OCI-LY1 (cell line): ENCODE data around the gene NUDT13.
"Not testable (repeated sequence)": the region's sequence is repeated elsewhere in the genome, so short reads cannot be mapped to it uniquely, and the experiment has no call there.

Source experiments
- H2AFZ ChIP-seq: fragments of 200-600 bp; sonication (generic), shearing (Covaris generic); 2 replicates; pipeline ENCODE4 v1.6.0; 2014; ENCODE audit warnings: antibody characterized with exemption, mild to moderate bottlenecking, low read length
- H3F3A ChIP-seq: fragments of 200-600 bp; sonication (generic), shearing (Covaris generic); 2 replicates; pipeline ENCODE4 v1.6.0; 2014; ENCODE audit warnings: mild to moderate bottlenecking, antibody characterized with exemption, low read length, moderate library complexity; ENCODE audit not compliant: insufficient read depth
- H3K27ac ChIP-seq: fragments of 200-600 bp; sonication (generic); 2 replicates; pipeline ENCODE4 v1.5.1; 2014; ENCODE audit warnings: low read length, mixed run types, mild to moderate bottlenecking, low read depth; ENCODE audit not compliant: poor library complexity, severe bottlenecking
- H3K27me3 ChIP-seq: fragments of 200-600 bp; sonication (generic); 2 replicates; pipeline ENCODE4 v1.6.0; 2014; ENCODE audit warnings: antibody characterized with exemption, mild to moderate bottlenecking, low read length, moderate library complexity; ENCODE audit not compliant: insufficient read depth
- H3K36me3 ChIP-seq: fragments of 200-600 bp; sonication (generic); 2 replicates; pipeline ENCODE4 v1.6.1; 2014; ENCODE audit warnings: mild to moderate bottlenecking, antibody characterized with exemption, low read length, moderate library complexity, mixed read lengths; ENCODE audit not compliant: insufficient read depth
- H3K4me1 ChIP-seq: fragments of 200-600 bp; sonication (generic); 2 replicates; pipeline ENCODE4 v1.5.1; 2014; ENCODE audit warnings: mild to moderate bottlenecking, low read length, moderate library complexity; ENCODE audit not compliant: insufficient read depth, severe bottlenecking
- H3K4me2 ChIP-seq: fragments of 200-600 bp; sonication (generic), shearing (Covaris generic); 2 replicates; pipeline ENCODE4 v1.6.1; 2014; ENCODE audit warnings: low read length
- H3K4me3 ChIP-seq: fragments of 200-600 bp; sonication (generic); 2 replicates; pipeline ENCODE4 v1.5.1; 2014; ENCODE audit warnings: low read length, low read depth, mild to moderate bottlenecking, mixed read lengths; ENCODE audit not compliant: poor library complexity, severe bottlenecking
- H3K79me2 ChIP-seq: fragments of 200-600 bp; shearing (Covaris generic); 2 replicates; pipeline ENCODE4 v1.6.1; 2016; ENCODE audit warnings: mixed run types, low read length, mixed read lengths; ENCODE audit not compliant: insufficient read depth
- H3K9ac ChIP-seq: fragments of 200-600 bp; sonication (generic), shearing (Covaris generic); 2 replicates; pipeline ENCODE4 v1.6.1; 2014; ENCODE audit warnings: mild to moderate bottlenecking, low read length, mixed read lengths
- H3K9me2 ChIP-seq: fragments of 200-600 bp; sonication (generic), shearing (Covaris generic); 2 replicates; pipeline ENCODE4 v1.6.1; 2014; ENCODE audit warnings: low read depth, mild to moderate bottlenecking, low read length, mixed read lengths
- H3K9me3 ChIP-seq: fragments of 200-600 bp; shearing (Covaris generic); 2 replicates; pipeline ENCODE4 v1.6.1; 2014; ENCODE audit warnings: low read length, mixed read lengths
- H4K20me1 ChIP-seq: fragments of 200-600 bp; sonication (generic), shearing (Covaris generic); 2 replicates; pipeline ENCODE4 v1.6.0; 2016; ENCODE audit warnings: mild to moderate bottlenecking, low read length; ENCODE audit not compliant: insufficient read depth
- EZH2 ChIP-seq: fragments of 200-600 bp; sonication (generic), shearing (Covaris generic); IDR thresholded peaks from 2 replicates; pipeline ENCODE4 v1.8.0; 2017; ENCODE audit warnings: borderline replicate concordance, mixed run types, mild to moderate bottlenecking, antibody characterized with exemption, low read length, moderate library complexity, mixed read lengths
- TF ChIP-seq, protein P1 (sequence below): fragments of 200-600 bp; sonication (generic), shearing (Covaris generic); IDR thresholded peaks from 2 replicates; pipeline ENCODE4 v1.5.1; 2017; ENCODE audit warnings: mild to moderate bottlenecking, antibody characterized with exemption, low read length, moderate library complexity, mixed read lengths

The NUDT13 gene

DNA sequence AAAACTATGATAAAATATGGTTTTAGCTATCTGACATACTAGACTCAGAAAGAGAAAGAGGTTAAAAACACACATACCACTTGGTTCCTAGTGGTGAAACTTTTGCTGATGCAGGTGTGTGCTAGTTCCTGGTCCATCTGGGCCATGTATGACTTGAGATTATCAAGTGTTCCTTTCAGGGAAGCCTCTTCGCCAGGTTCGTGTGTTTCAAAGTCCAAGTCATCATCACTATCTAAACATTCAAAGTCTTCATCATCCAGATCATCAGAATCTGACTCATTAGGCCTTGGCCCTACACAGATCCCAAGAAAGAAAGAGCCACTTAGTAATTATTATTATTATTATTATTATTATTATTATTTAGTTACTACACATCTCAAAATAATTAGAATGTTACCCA, 26.4 kb downstream of the NUDT13 start:
- Histone ChIP-seq H3F3A (no peaks in the 10 kb centered on the region), H2AFZ (no peak overlapping the region), H3K4me2 (no peak overlapping the region), H3K9ac (no peak overlapping the region), H3K36me3 (peaks cover 83% of the 10 kb centered on the region), H3K27ac (no peak overlapping the region), H3K79me2 (no peaks in the 10 kb centered on the region), H3K9me2 (no peaks in the 10 kb centered on the region), H3K27me3 (no peaks in the 10 kb centered on the region), H3K4me3 (no peak overlapping the region), H3K4me1 (no peaks in the 10 kb centered on the region), H3K9me3 (no peaks in the 10 kb centered on the region), H4K20me1 (no peaks in the 10 kb centered on the region)
- TF ChIP-seq, protein P1, sequence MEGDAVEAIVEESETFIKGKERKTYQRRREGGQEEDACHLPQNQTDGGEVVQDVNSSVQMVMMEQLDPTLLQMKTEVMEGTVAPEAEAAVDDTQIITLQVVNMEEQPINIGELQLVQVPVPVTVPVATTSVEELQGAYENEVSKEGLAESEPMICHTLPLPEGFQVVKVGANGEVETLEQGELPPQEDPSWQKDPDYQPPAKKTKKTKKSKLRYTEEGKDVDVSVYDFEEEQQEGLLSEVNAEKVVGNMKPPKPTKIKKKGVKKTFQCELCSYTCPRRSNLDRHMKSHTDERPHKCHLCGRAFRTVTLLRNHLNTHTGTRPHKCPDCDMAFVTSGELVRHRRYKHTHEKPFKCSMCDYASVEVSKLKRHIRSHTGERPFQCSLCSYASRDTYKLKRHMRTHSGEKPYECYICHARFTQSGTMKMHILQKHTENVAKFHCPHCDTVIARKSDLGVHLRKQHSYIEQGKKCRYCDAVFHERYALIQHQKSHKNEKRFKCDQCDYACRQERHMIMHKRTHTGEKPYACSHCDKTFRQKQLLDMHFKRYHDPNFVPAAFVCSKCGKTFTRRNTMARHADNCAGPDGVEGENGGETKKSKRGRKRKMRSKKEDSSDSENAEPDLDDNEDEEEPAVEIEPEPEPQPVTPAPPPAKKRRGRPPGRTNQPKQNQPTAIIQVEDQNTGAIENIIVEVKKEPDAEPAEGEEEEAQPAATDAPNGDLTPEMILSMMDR = no peak
- TF ChIP-seq EZH2 = no peak

DNA sequence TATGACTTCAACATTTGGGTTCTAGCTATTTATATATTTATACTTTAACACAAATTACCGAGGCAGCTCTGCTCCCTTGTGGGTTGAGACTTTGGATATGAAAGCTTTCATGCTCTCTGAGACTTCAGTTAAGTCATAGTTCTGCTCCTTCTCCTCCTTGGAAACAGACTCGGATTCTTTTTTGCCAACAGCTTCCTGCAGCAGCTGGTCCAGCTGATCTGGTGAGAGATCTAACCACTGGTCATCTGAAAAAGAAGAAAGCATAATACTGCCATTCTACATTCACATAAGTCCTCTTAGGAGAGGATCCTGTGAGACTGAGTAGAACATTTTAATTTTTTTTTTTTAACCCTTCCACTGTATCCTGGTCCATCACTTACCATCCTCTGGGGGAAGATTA, 29.0 kb downstream of the NUDT13 start:
- no peaks in the 10 kb centered on the region for H3K27me3 ChIP-seq
- H3K36me3 ChIP-seq = peaks cover 79% of the 10 kb centered on the region
- no peaks in the 10 kb centered on the region for H3K9me2 ChIP-seq

DNA sequence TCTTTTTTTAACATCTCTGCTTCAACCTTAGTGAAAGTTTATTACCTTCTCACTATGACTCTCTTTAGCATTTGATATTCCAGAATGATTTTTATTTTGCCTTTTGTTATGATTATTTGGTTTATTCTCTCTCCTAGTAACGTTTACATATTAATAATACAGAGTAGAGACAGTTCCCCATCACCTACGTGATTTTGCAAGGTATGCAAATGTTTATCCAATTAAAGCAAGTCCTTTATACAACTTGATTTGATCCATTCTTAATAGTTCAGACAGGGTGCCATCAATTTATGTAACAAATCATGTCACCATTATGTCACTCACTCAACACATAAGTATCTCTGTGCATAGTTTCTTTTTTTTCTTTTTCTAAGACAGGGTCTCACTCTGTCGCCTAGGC, 31.3 kb downstream of the NUDT13 start:
- H3K27me3 ChIP-seq = no peaks in the 10 kb centered on the region
- H3K4me1 ChIP-seq = no peaks in the 10 kb centered on the region
- no peaks in the 10 kb centered on the region for H3K9me2 ChIP-seq
- no peak overlapping the region for H2AFZ ChIP-seq
- no peak overlapping the region for H3K27ac ChIP-seq
- H3K36me3 ChIP-seq = peaks cover 68% of the 10 kb centered on the region
- H3K79me2 ChIP-seq = no peaks in the 10 kb centered on the region
- H3K4me2 ChIP-seq = no peak overlapping the region
- no peaks in the 10 kb centered on the region for H3F3A ChIP-seq
- no peaks in the 10 kb centered on the region for H4K20me1 ChIP-seq
- H3K9me3 ChIP-seq = no peaks in the 10 kb centered on the region
- no peak overlapping the region for H3K9ac ChIP-seq
- TF ChIP-seq, protein P1 = no peak
- TF ChIP-seq EZH2 = no peak
- H3K4me3 ChIP-seq = no peak overlapping the region

More for the DNA sequence above, 29.0 kb downstream of the NUDT13 start:
- H3K4me3 ChIP-seq = no peak overlapping the region
- no peak for TF ChIP-seq EZH2
- TF ChIP-seq, protein P1 = no peak
- H2AFZ ChIP-seq = no peak overlapping the region
- H3K9ac ChIP-seq = no peak overlapping the region
- H3K4me2 ChIP-seq = no peak overlapping the region
- no peaks in the 10 kb centered on the region for H3K79me2 ChIP-seq
- no peaks in the 10 kb centered on the region for H3F3A ChIP-seq
- H4K20me1 ChIP-seq = no peaks in the 10 kb centered on the region
- H3K9me3 ChIP-seq = no peaks in the 10 kb centered on the region
- H3K4me1 ChIP-seq = no peaks in the 10 kb centered on the region
- no peak overlapping the region for H3K27ac ChIP-seq

DNA sequence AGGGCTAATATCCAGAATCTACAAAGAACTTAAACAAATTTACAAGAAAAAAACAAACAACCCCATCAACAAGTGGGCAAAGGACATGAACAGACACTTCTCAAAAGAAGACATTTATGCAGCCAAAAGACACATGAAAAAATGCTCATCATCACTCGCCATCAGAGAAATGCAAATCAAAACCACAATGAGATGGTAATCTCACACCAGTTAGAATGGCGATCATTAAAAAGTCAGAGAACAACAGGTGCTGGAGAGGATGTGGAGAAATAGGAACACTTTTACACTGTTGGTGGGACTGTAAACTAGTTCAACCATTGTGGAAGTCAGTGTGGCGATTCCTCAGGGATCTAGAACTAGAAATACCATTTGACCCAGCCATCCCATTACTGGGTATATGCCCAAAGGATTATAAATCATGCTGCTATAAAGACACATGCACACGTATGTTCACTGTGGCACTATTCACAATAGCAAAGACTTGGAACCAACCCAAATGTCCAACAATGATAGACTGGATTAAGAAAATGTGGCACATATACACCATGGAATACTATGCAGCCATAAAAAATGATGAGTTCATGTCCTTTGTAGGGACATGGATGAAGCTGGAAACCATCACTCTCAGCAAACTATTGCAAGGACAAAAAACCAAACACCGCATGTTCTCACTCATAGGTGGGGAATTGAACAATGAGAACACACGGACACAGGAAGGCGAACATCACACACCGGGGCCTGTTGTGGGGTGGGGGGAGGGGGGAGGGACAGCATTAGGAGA, 40.6 kb downstream of the NUDT13 start:
- not testable (repeated sequence) for H3F3A ChIP-seq, H3K27ac ChIP-seq, H3K4me3 ChIP-seq, H3K9me3 ChIP-seq, H3K9me2 ChIP-seq, H3K27me3 ChIP-seq, H3K9ac ChIP-seq, H4K20me1 ChIP-seq, H3K4me2 ChIP-seq, H3K79me2 ChIP-seq, H2AFZ ChIP-seq, H3K4me1 ChIP-seq
- H3K36me3 ChIP-seq = peaks cover 64% of the 10 kb centered on the region
